OCI-LY3 (cell line): ENCODE measurements around the gene PREX1.
"Not testable (repeated sequence)": the region's sequence is repeated elsewhere in the genome, so short reads cannot be mapped to it uniquely, and the experiment has no call there.

Experiments
- H2AFZ ChIP-seq: fragments of 200-600, 300-600 bp; shearing (Covaris generic); 2 replicates; pipeline ENCODE4 v1.6.0; 2014; ENCODE audit warnings: antibody characterized with exemption, low read depth, low read length
- H3K27ac ChIP-seq: fragments of 200-600, 300-600 bp; sonication (generic); 2 replicates; pipeline ENCODE4 v1.5.1; 2014; ENCODE audit warnings: mild to moderate bottlenecking, low read length, moderate library complexity, mixed read lengths
- H3K27me3 ChIP-seq: fragments of 200-600, 300-600 bp; sonication (generic); 2 replicates; pipeline ENCODE4 v1.6.1; 2014; ENCODE audit warnings: low read depth, low read length, mixed read lengths
- H3K36me3 ChIP-seq: fragments of 200-600, 300-600 bp; sonication (generic); replicated peaks from 2 replicates; pipeline ENCODE3; 2014; ENCODE audit warnings: low read depth, low read length, mixed read lengths
- H3K4me1 ChIP-seq: fragments of 300-600, 200-600 bp; sonication (generic); 2 replicates; pipeline ENCODE4 v1.6.1; 2014; ENCODE audit warnings: low read length, mixed read lengths
- H3K4me2 ChIP-seq: fragments of 200-600, 300-600 bp; sonication (generic); 2 replicates; pipeline ENCODE4 v1.6.1; 2014; ENCODE audit warnings: low read length, mixed read lengths
- H3K4me3 ChIP-seq: fragments of 300-600, 200-600 bp; sonication (generic); 2 replicates; pipeline ENCODE4 v1.5.1; 2014; ENCODE audit warnings: antibody characterized with exemption, mild to moderate bottlenecking, low read length, moderate library complexity
- H3K79me2 ChIP-seq: fragments of 300-600, 200-600 bp; shearing (Covaris generic); 2 replicates; pipeline ENCODE4 v1.6.1; 2014; ENCODE audit warnings: mild to moderate bottlenecking, low read length, mixed read lengths
- H3K9ac ChIP-seq: fragments of 300-600, 200-600 bp; shearing (Covaris generic); 2 replicates; pipeline ENCODE4 v1.6.0; 2014; ENCODE audit warnings: mild to moderate bottlenecking, low read length, moderate library complexity
- H3K9me3 ChIP-seq: fragments of 200-600, 300-600 bp; shearing (Covaris generic); 2 replicates; pipeline ENCODE4 v1.6.1; 2014; ENCODE audit warnings: low read length, mixed read lengths; ENCODE audit not compliant: insufficient read depth
- H4K20me1 ChIP-seq: fragments of 200-600, 300-600 bp; sonication (generic); 2 replicates; pipeline ENCODE4 v1.6.1; 2016; ENCODE audit warnings: low read length, mixed read lengths; ENCODE audit not compliant: insufficient read depth
- EZH2phosphoT487 ChIP-seq: fragments of 200-600 bp; shearing (Covaris generic); IDR thresholded peaks from 2 replicates; pipeline ENCODE4 v1.6.1; 2018; ENCODE audit warnings: antibody characterized with exemption, mixed run types, low read depth
- TF ChIP-seq, protein P1 (sequence below): fragments of 200-600, 300-600 bp; sonication (generic); IDR thresholded peaks from 2 replicates; pipeline ENCODE4 v1.5.1; 2014; ENCODE audit warnings: antibody characterized with exemption, low read length, low read depth

The PREX1 gene

DNA sequence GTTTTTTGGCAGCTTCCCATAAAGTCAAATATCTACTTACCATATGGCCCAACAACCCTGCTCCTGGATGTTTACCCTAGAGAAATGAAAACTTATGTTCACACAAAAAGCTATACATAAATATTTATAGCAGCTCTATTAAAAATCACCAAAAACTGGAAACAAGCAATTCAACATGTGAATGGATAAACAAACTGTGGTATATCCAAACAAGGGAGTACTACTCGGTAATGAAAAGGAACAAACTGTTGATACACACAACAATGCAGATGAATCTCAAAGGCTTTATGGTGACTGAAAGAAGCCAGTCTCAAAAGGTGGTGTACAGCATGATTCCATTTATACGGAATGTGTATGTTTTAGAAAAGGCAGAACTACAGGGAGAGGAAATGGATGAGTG lies 48.4 kb downstream of the PREX1 start:
- no peaks in the 10 kb centered on the region for H3K27me3 ChIP-seq
- H3K4me1 ChIP-seq = peaks cover 12% of the 10 kb centered on the region
- H3K4me3 ChIP-seq = no peak overlapping the region
- peaks cover 3% of the 10 kb centered on the region for H3K36me3 ChIP-seq
- no peak for TF ChIP-seq EZH2phosphoT487
- TF ChIP-seq, protein P1, sequence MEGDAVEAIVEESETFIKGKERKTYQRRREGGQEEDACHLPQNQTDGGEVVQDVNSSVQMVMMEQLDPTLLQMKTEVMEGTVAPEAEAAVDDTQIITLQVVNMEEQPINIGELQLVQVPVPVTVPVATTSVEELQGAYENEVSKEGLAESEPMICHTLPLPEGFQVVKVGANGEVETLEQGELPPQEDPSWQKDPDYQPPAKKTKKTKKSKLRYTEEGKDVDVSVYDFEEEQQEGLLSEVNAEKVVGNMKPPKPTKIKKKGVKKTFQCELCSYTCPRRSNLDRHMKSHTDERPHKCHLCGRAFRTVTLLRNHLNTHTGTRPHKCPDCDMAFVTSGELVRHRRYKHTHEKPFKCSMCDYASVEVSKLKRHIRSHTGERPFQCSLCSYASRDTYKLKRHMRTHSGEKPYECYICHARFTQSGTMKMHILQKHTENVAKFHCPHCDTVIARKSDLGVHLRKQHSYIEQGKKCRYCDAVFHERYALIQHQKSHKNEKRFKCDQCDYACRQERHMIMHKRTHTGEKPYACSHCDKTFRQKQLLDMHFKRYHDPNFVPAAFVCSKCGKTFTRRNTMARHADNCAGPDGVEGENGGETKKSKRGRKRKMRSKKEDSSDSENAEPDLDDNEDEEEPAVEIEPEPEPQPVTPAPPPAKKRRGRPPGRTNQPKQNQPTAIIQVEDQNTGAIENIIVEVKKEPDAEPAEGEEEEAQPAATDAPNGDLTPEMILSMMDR = no peak
- H3K9me3 ChIP-seq = peaks cover 7% of the 10 kb centered on the region; the same call in 1 of the 2 replicates
- no peak overlapping the region for H3K27ac ChIP-seq
- no peaks in the 10 kb centered on the region; the same call in 1 of the 2 replicates for H3K79me2 ChIP-seq
- no peaks in the 10 kb centered on the region for H4K20me1 ChIP-seq
- H2AFZ ChIP-seq = no peak overlapping the region
- no peak overlapping the region for H3K9ac ChIP-seq
- no peak overlapping the region for H3K4me2 ChIP-seq

DNA sequence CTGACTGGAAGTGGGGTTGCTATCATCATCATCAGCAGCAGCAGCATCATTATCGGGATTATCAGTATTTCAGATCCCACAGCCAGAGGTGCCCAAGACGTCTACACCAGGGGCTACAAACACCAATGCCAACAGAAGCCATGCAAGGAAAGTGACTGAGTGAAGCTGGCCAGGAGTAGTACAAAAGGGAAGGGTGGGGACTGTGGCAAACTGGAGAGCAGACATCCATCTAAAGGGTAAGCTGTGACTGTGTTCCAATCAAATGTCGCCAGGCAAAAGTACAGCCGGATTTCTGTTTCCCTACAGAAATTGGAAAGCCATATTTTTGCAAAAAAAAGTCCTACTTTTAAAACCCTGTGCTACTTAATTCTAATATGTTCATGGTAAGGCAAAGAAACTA lies 50.0 kb downstream of the PREX1 start:
- H3K9ac ChIP-seq = no peak overlapping the region
- no peak overlapping the region for H3K27ac ChIP-seq
- H3K4me2 ChIP-seq = no peak overlapping the region
- no peak overlapping the region for H2AFZ ChIP-seq
- H3K4me1 ChIP-seq = peaks cover 8% of the 10 kb centered on the region
- H3K4me3 ChIP-seq = no peak overlapping the region
- H3K9me3 ChIP-seq = peaks cover 7% of the 10 kb centered on the region; the same call in 1 of the 2 replicates
- H3K27me3 ChIP-seq = no peaks in the 10 kb centered on the region
- no peaks in the 10 kb centered on the region; the same call in 1 of the 2 replicates for H3K79me2 ChIP-seq
- peaks cover 3% of the 10 kb centered on the region for H3K36me3 ChIP-seq
- H4K20me1 ChIP-seq = peaks cover 9% of the 10 kb centered on the region; the same call in 1 of the 2 replicates
- TF ChIP-seq, protein P1 = no peak
- TF ChIP-seq EZH2phosphoT487 = no peak

DNA sequence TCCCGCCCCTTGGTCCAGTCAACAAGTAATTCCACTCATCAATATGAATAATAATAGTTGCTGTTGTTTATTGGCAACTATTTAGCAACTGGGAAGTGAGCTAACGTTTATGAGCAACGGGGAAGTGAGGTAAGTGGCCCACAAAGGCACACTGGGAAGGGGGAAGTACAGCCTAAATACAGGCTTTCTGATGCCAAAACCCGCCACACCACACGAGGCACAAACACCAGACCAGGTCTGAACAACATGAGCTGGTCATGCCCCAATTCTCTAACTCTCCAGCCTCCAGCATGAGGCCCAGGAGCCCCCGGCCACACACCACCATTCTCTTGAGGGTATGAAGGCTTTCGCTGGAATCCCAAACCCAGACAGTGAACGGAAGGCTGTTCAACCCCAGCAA lies 50.8 kb downstream of the PREX1 start:
- Histone ChIP-seq H2AFZ (no peak overlapping the region), H3K79me2 (no peaks in the 10 kb centered on the region; the same call in 1 of the 2 replicates), H3K4me1 (peaks cover 12% of the 10 kb centered on the region), H3K4me3 (no peak overlapping the region), H3K36me3 (peaks cover 3% of the 10 kb centered on the region), H3K27me3 (no peaks in the 10 kb centered on the region), H3K9ac (no peak overlapping the region), H3K27ac (no peak overlapping the region), H4K20me1 (peaks cover 9% of the 10 kb centered on the region; the same call in 1 of the 2 replicates), H3K4me2 (no peak overlapping the region), H3K9me3 (peaks cover 7% of the 10 kb centered on the region; the same call in 1 of the 2 replicates)
- TF ChIP-seq, protein P1 = no peak
- TF ChIP-seq EZH2phosphoT487 = no peak

DNA sequence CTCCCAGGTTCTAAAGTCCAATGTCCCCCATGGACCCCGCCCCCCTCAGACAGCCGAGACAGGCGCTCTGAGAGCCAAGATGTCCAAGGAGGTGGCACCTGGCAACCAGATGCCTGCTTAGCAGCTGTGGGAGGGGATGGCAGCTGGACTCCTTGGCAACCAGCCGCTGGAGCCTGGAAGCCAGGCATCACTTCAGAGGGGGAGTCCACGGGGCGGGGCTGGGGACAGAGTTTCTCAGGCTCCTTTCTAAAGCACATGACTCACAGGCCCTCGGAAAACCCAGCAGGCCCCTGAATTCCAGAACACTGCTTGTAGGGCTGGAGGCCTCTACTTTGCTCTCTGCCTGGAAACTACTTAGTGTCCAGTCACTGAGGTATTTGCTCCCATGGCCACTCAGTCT lies 51.5 kb downstream of the PREX1 start:
- Histone ChIP-seq H3K9me3 (peaks cover 7% of the 10 kb centered on the region; the same call in 1 of the 2 replicates), H4K20me1 (peaks cover 9% of the 10 kb centered on the region; the same call in 1 of the 2 replicates), H3K4me2 (no peak overlapping the region), H2AFZ (no peak overlapping the region), H3K79me2 (no peaks in the 10 kb centered on the region; the same call in 1 of the 2 replicates), H3K36me3 (peaks cover 3% of the 10 kb centered on the region), H3K27ac (no peak overlapping the region), H3K4me1 (peaks cover 5% of the 10 kb centered on the region), H3K9ac (no peak overlapping the region), H3K4me3 (no peak overlapping the region), H3K27me3 (no peaks in the 10 kb centered on the region)
- TF ChIP-seq, protein P1 = no peak
- no peak for TF ChIP-seq EZH2phosphoT487

DNA sequence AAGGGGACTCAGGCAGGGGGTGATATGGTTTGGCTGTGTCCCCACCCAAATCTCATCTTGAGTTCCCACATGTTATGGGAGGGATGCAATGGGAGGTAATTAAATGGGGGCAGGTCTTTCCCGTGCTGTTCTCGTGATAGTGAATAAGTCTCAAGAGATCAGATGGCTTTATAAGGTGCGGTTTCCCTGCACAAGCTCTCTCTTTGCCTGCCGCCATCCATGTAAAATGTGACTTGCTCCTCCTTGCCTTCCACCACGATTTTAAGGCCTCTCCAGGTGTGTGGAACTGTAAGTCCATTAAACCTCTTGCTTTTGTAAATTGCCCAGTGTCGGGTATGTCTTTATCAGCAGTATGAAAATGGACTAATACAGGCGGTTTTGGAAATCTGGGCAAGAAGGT lies 52.3 kb downstream of the PREX1 start:
- not testable (repeated sequence) for H3K9ac ChIP-seq, H3K27me3 ChIP-seq, H3K27ac ChIP-seq, H3K9me3 ChIP-seq, H3K4me2 ChIP-seq, H3K4me1 ChIP-seq, H3K79me2 ChIP-seq, H2AFZ ChIP-seq, H3K36me3 ChIP-seq, H3K4me3 ChIP-seq
- H4K20me1 ChIP-seq = peaks cover 15% of the 10 kb centered on the region
